Heart left ventricle (tissue), 16 donors: ENCODE results near the gene BMPR1B. TPM values are rescaled to one million over a fixed set of nuclear protein-coding genes. Genes with fewer than 3 reads are reported as not detected.

Source experiments
- ATAC-seq, 4 donors: fragments of 200-7000 bp; cut with Tn5 transposase; one replicate each; pipeline ENCODE4 v1.9.1; 2020 to 2022; ENCODE audit warnings: moderate library complexity in 4 of 4, mild to moderate bottlenecking in 3 of 4, moderate number of reproducible peaks in 1 of 4
- DNase-seq, 5 donors: peaks; one replicate each; pipeline ENCODE4 v3.0.0-alpha.2; 2020
- H3K27ac ChIP-seq, 12 donors: fragments of 200-600 bp; sonication (generic) in 4 of 12; one replicate each; pipeline versions ENCODE4 v1.5.0 to v1.8.0; 2016 to 2022; ENCODE audit warnings: mild to moderate bottlenecking in 2 of 12
- H3K27me3 ChIP-seq, 9 donors: fragments of 200-600 bp; sonication (generic) in 2 of 9; one replicate each; pipeline versions ENCODE4 v1.5.1 to v1.8.0; 2016 to 2022; ENCODE audit warnings: mild to moderate bottlenecking in 3 of 9
- H3K36me3 ChIP-seq, 9 donors: fragments of 200-600 bp; sonication (generic) in 2 of 9; one replicate each; pipeline versions ENCODE4 v1.5.0 to v1.8.0; 2018 to 2022; ENCODE audit warnings: mild to moderate bottlenecking in 2 of 9
- H3K4me1 ChIP-seq, 12 donors: fragments of 200-600 bp; sonication (generic) in 4 of 12; one replicate each; pipeline versions ENCODE4 v1.5.0 to v1.8.0; 2016 to 2022; ENCODE audit warnings: mild to moderate bottlenecking in 3 of 12
- H3K4me3 ChIP-seq, 12 donors: fragments of 200-600 bp; sonication (generic) in 4 of 12; one replicate each; pipeline versions ENCODE4 v1.5.0 to v1.8.0; 2017 to 2022; ENCODE audit warnings: mild to moderate bottlenecking in 9 of 12, moderate library complexity in 4 of 12
- H3K9me3 ChIP-seq, 12 donors: fragments of 200-600 bp; sonication (generic) in 4 of 12; one replicate each; pipeline versions ENCODE4 v1.5.0 to v1.8.0; 2016 to 2022; ENCODE audit warnings: mild to moderate bottlenecking in 1 of 12
- CTCF ChIP-seq, 12 donors: fragments of 200-600 bp; sonication (generic) in 4 of 12; IDR thresholded peaks; one replicate each; pipeline versions ENCODE4 v1.5.0 to v1.8.0; 2018 to 2022; ENCODE audit warnings: antibody characterized with exemption in 12 of 12, mild to moderate bottlenecking in 5 of 12
- POLR2A ChIP-seq, 2 donors: fragments of 450-650 bp; IDR thresholded peaks; one replicate each; pipeline ENCODE4 v1.6.1; 2017; ENCODE audit warnings: antibody characterized with exemption in 2 of 2, mild to moderate bottlenecking in 2 of 2, moderate library complexity in 2 of 2
- WGBS, 4 donors: extraction: QIAGEN DNeasy Blood & Tissue Kit in 2 of 4; methylation state at CpG; one replicate each; pipeline versions ENCODE4 v1.1.5 to v1.1.7; 2013 to 2018; 5-methylcytosine and 5-hydroxymethylcytosine counted together
- intact Hi-C, 10 donors: fragments of 100-400 bp; cut with DNase I; formaldehyde crosslinking; loops; one replicate each; pipeline versions ENCODE4 v1.11.1 to v1.14.2; 2022
- polyA plus RNA-seq, 2 donors: library from polyadenylated mRNA; stranded (reverse); fragments of 200-250 nt; gene quantifications; one replicate each; pipeline ENCODE4 v1.2.3, GENCODE V29; 2013
- total RNA-seq, 9 donors: library from RNA; depleted of rRNA in 2 of 9; stranded (reverse); fragments of >200 nt in 2 of 9; fragmentation: NEBNext Ultra II Directional in 3 of 9; extraction: Animal tissue kit (Norgen Biotek cat#: 25700) in 3 of 9; gene quantifications; one replicate each; pipeline versions ENCODE4 v1.1.0 to v1.2.4, GENCODE V29; 2016 to 2023
- donor health status: ischemic (EF 13 %, LVEDD 7.1; RV severe dilation, severe dysfunction).
- donor health status: healthy with polysubstance abuse.
- donor health status: DM: no; HTN: yes; CAD: no.
- donor health status: DM: no; HTN: no; CAD: no.
- donor health status: ischemic (EF 25% LVEDD 6.9; RV normal size, moderate dysfunction).
- donor health status: ischemic (EF 25% LVEDD 5.7; RV mildly dilated, moderate dysfunction).
- donor health status: healthy.
- donor health status: DM: yes; HTN: yes; CAD: no.
- donor health status: ischemic (EF 35%, LVEDD 5.7; RV mildly dilated, moderate dysfunction).
- donor health status: nonischemic (EF 11% LVEDD 7.7; RV severe dilation, severe dysfunction).
- donor health status: DM: yes; HTN: yes; CAD: no.
- donor health status: PGD.
- donor health status: ischemic (EF 29% LVEDD 5.4; RV normal size, mild dysfunction).
- donor health status: nonischemic (EF 23%, LVEDD 6.1; RV moderate dilation, normal function).

Gene BMPR1B
- total and polyA plus RNA-seq, 11 donors, result 0.29 to 7.6 (median 3.8) TPM

DNA sequence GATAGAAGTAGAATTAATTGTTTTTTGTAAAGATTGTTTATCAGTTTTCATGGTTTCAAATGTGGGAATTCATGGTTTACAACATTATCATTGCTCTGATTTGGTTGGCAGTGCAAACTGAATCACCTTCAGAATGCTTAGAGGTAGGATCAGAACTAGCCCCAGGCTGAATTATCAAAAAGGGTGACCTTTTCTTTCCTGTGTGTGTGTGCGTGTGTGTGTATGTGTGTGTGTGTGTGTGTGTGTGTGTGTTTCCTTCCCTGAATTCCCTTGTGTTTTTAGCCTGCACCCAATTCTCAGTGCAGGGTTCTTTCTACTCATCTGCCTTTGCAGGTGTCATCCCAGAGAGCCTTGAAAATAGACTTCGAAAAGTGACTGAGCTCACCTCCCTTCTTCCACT lies 125.0 kb downstream of the BMPR1B start:
- no peaks in the 10 kb centered on the region for H3K4me1 ChIP-seq
- no peaks in the 10 kb centered on the region for H3K36me3 ChIP-seq
- no peaks in the 10 kb centered on the region for H3K9me3 ChIP-seq
- H3K27me3 ChIP-seq, result peaks cover 0 to 7% (median 0%) of the 10 kb centered on the region in 9 donors
- no peak for TF ChIP-seq CTCF (IDR thresholded peaks at IDR 0.05)
- DNase-seq, result no peak
- no peak overlapping the region for H3K27ac ChIP-seq
- intact Hi-C loops, result no loop called here
- no peak for ATAC-seq
- H3K4me3 ChIP-seq, result no peak overlapping the region
- 58 to 79% (median 65%) methylated on average over 2 of the region's 2 CpGs for WGBS, 4 donors

DNA sequence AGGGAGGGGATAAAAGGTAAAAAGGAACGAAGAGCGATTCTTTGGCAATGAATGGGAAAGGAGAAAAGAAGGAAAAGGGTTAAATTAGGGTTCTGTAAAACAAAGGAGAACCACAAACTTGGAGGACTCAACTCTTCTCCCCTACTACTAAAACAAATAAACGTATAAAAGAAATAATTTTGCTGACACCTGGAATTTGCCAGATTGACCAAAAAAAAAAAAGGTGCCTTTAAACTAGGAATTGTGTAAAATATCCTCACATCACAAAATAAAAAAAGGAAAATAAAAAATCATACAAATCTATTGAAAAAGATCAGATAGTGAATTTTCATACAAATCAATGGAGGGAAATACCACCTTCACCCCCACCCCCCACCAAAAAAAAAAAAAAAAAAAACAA lies 129.3 kb downstream of the BMPR1B start:
- ATAC-seq (no peak), DNase-seq (no peak)
- Histone ChIP-seq H3K4me3 (no peak overlapping the region), H3K4me1 (no peaks in the 10 kb centered on the region), H3K36me3 (no peaks in the 10 kb centered on the region), H3K9me3 (peaks cover 0 to 11% (median 0%) of the 10 kb centered on the region in 12 donors), H3K27me3 (peaks cover 0 to 7% (median 0%) of the 10 kb centered on the region in 9 donors), H3K27ac (no peak overlapping the region)
- intact Hi-C loops, result no loop called here
- TF ChIP-seq POLR2A (IDR thresholded peaks at IDR 0.05) (no peak), CTCF (IDR thresholded peaks at IDR 0.05) (no peak)
- WGBS, 4 donors, result 86 to 88% (median 88%) methylated on average over 3 of the region's 3 CpGs

DNA sequence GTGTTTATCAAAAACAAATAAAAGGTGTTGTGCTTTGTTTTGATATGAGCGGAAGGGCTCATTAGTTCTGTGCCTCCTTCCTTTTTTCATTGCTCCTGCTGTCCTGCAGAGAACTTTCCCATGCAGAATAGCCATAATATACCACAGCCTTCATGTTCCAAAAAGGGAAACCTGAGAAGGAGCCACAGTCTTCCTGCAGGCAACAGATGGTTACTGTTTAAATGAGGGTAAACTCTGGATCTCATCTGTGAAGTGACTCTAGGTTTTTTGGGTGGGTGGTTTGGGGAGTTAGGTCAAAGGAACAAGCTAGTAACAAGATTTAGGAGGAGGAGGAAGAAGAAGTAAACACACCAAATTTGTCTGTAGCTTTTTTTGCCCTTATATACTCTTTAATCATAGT lies 131.8 kb downstream of the BMPR1B start:
- intact Hi-C loops, result no loop called here
- Histone ChIP-seq H3K27me3 (no peaks in the 10 kb centered on the region), H3K27ac (no peak overlapping the region), H3K36me3 (no peaks in the 10 kb centered on the region), H3K4me1 (no peaks in the 10 kb centered on the region), H3K9me3 (peaks cover 0 to 11% (median 0%) of the 10 kb centered on the region in 12 donors), H3K4me3 (no peak overlapping the region)
- ATAC-seq (no peak), DNase-seq (no peak)
- 55 to 83% (median 65%) methylated on average over 1 of the region's 1 CpG for WGBS, 4 donors
- no peak for TF ChIP-seq CTCF (IDR thresholded peaks at IDR 0.05)
- no peak for TF ChIP-seq POLR2A (IDR thresholded peaks at IDR 0.05)

DNA sequence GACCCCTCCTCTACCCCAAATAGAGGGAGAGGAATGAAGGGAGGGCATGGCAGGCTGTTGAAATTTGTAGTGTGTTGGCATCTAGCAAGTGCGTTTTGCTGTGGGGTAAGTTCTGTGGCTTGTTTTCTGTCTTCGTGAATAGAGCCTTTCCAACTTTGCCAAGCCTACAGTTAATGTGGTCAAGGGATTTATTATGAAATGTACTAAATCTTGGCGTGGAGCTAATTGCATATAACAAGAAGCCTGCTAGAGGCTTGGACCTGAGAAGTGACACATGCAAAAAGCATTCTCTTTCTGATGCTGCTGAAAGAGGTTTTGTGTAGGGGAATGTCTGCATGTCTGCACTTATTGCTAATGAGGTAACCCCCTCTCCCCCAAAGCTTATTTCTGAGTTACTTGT lies 132.2 kb downstream of the BMPR1B start:
- Histone ChIP-seq H3K36me3 (no peaks in the 10 kb centered on the region), H3K27me3 (no peaks in the 10 kb centered on the region), H3K4me1 (no peaks in the 10 kb centered on the region), H3K9me3 (peaks cover 0 to 11% (median 0%) of the 10 kb centered on the region in 12 donors), H3K4me3 (no peak overlapping the region), H3K27ac (no peak overlapping the region)
- DNase-seq, result no peak
- 61 to 79% (median 73%) methylated on average over 3 of the region's 3 CpGs for WGBS, 4 donors
- TF ChIP-seq POLR2A (IDR thresholded peaks at IDR 0.05), result no peak
- TF ChIP-seq CTCF (IDR thresholded peaks at IDR 0.05), result no peak
- no peak for ATAC-seq
- intact Hi-C loops, result no loop called here
